Endothelial cell of umbilical vein (primary cell): ENCODE data around the gene FAM120A. TPM values are rescaled to one million over a fixed set of nuclear protein-coding genes. Genes with fewer than 3 reads are reported as not detected.

Experiments
- BruUV-seq: library from RNA; stranded (reverse); fragments of 400-500 nt; replicated peaks from 2 replicates; lab custom pipeline; 2021; lab: Mats Ljungman, UMichigan
- CTCF ChIA-PET: fragments of 300-600, 350-600 bp; sonication (Branson Sonifier 250); formaldehyde crosslinking; loops from one replicate; lab custom pipeline; 2021; ENCODE audit warnings: antibody characterized with exemption, inconsistent platforms; lab: Charles Lee
- POLR2A ChIA-PET: fragments of 300-600, 350-600 bp; sonication (Branson Sonifier 250); formaldehyde crosslinking; loops from one replicate; lab custom pipeline; 2021; ENCODE audit warnings: antibody characterized with exemption, inconsistent platforms; lab: Charles Lee
- DNase-seq: peaks from one replicate; pipeline ENCODE4 v3.0.0-alpha.2; 2011; ENCODE audit warnings: low read depth, low spot score
- FAIRE-seq: peaks from 2 replicates; lab custom pipeline; 2011; peaks lifted over from hg19 to GRCh38; lab: Jason Lieb, UNC
- H2AFZ ChIP-seq: 2 replicates; pipeline ENCODE4 v1.6.0; 2012; ENCODE audit warnings: low read depth, low read length, control low read depth, inconsistent platforms
- H3K27ac ChIP-seq: 2 replicates; pipeline ENCODE4 v1.5.1; 2011; ENCODE audit warnings: low read depth, mild to moderate bottlenecking, control low read depth, low read length, moderate library complexity; ENCODE audit not compliant: insufficient read depth
- H3K27me3 ChIP-seq, 2 experiments: 2 replicates each; pipeline versions ENCODE4 v1.6.0 to v1.6.1; 2011; ENCODE audit warnings: low read length in 2 of 2, mixed read lengths in 1 of 2; ENCODE audit not compliant: control insufficient read depth in 2 of 2, insufficient read depth in 2 of 2
- H3K36me3 ChIP-seq, 2 experiments: 2 replicates in 1 of 2; 3 replicates in 1 of 2; pipeline ENCODE4 v1.5.1; 2011; ENCODE audit warnings: low read length in 2 of 2, mild to moderate bottlenecking in 1 of 2, moderate library complexity in 1 of 2; ENCODE audit not compliant: control insufficient read depth in 2 of 2, insufficient read depth in 2 of 2; ENCODE audit errors: extremely low read depth in 1 of 2
- H3K4me1 ChIP-seq: 3 replicates; pipeline ENCODE4 v1.5.1; 2011; ENCODE audit warnings: mild to moderate bottlenecking, low read length; ENCODE audit not compliant: control insufficient read depth, insufficient read depth; ENCODE audit errors: extremely low read depth
- H3K4me2 ChIP-seq: 2 replicates; pipeline ENCODE4 v1.6.1; 2011; ENCODE audit warnings: low read length, control low read depth, mixed read lengths; ENCODE audit not compliant: insufficient read depth
- H3K4me3 ChIP-seq, 3 experiments: fragments of 200-600 bp in 1 of 3; sonication (generic), shearing (Covaris generic) in 1 of 3; replicated peaks in 1 of 3; 2 replicates each; pipeline ENCODE4 v1.5.1; 2011 to 2016; ENCODE audit warnings: control low read depth in 3 of 3, low read length in 3 of 3, mild to moderate bottlenecking in 2 of 3, inconsistent platforms in 1 of 3, low read depth in 1 of 3, moderate library complexity in 1 of 3; ENCODE audit not compliant: insufficient read depth in 1 of 3
- H3K79me2 ChIP-seq: 2 replicates; pipeline ENCODE4 v1.6.0; 2012; ENCODE audit warnings: low read length, inconsistent platforms; ENCODE audit not compliant: control insufficient read depth, insufficient read depth
- H3K9ac ChIP-seq: replicated peaks from 2 replicates; pipeline ENCODE3; 2011; ENCODE audit warnings: low read length, control low read depth; ENCODE audit not compliant: insufficient read depth; ENCODE audit errors: extremely low read depth
- H3K9me1 ChIP-seq: replicated peaks from 3 replicates; pipeline ENCODE4 v1.6.0; 2011; ENCODE audit warnings: mild to moderate bottlenecking, low read length; ENCODE audit not compliant: control insufficient read depth, insufficient read depth; ENCODE audit errors: extremely low read depth
- H3K9me3 ChIP-seq: replicated peaks from 2 replicates; pipeline ENCODE4 v1.5.1; 2012; ENCODE audit warnings: low read length, inconsistent platforms; ENCODE audit not compliant: control insufficient read depth, insufficient read depth
- H4K20me1 ChIP-seq: replicated peaks from 2 replicates; pipeline ENCODE3; 2011; ENCODE audit warnings: mild to moderate bottlenecking, low read length; ENCODE audit not compliant: control insufficient read depth, insufficient read depth; ENCODE audit errors: extremely low read depth
- CTCF ChIP-seq, 2 donors: IDR thresholded peaks; 1 replicate in 1 of 2; 2 replicates in 1 of 2; pipeline ENCODE4 v1.5.1; 2011; ENCODE audit warnings: low read length in 2 of 2, mild to moderate bottlenecking in 2 of 2, moderate library complexity in 2 of 2, control low read depth in 1 of 2, inconsistent platforms in 1 of 2, low read depth in 1 of 2; ENCODE audit not compliant: insufficient read depth in 1 of 2; ENCODE audit errors: extremely low read depth in 1 of 2
- EZH2 ChIP-seq: IDR thresholded peaks from 2 replicates; pipeline ENCODE4 v1.6.1; 2012; ENCODE audit warnings: borderline replicate concordance, low read depth, mild to moderate bottlenecking, moderate library complexity, low read length, inconsistent platforms; ENCODE audit not compliant: severe bottlenecking
- FOS ChIP-seq: IDR thresholded peaks from 2 replicates; pipeline ENCODE4 v1.6.1; 2011; ENCODE audit warnings: mild to moderate bottlenecking, low read length, moderate library complexity, borderline replicate concordance; ENCODE audit not compliant: insufficient read depth
- GATA2 ChIP-seq: IDR thresholded peaks from 2 replicates; pipeline ENCODE4 v1.7.0; 2011; ENCODE audit warnings: low read depth, mild to moderate bottlenecking, moderate library complexity, mixed read lengths, low read length; ENCODE audit not compliant: insufficient read length, insufficient read depth
- JUN ChIP-seq: IDR thresholded peaks from 2 replicates; pipeline ENCODE4 v1.6.1; 2011; ENCODE audit warnings: borderline replicate concordance, low read depth; ENCODE audit not compliant: insufficient read length, insufficient read depth
- MAX ChIP-seq: IDR thresholded peaks from 2 replicates; pipeline ENCODE4 v1.6.1; 2011; ENCODE audit not compliant: insufficient read depth, insufficient read length
- MYC ChIP-seq: IDR thresholded peaks from one replicate; pipeline ENCODE4 v1.6.1; 2011; ENCODE audit warnings: mild to moderate bottlenecking, low read depth, low read length
- POLR2A ChIP-seq: IDR thresholded peaks from 2 replicates; pipeline ENCODE4 v1.6.1; 2012; ENCODE audit warnings: low read depth, mild to moderate bottlenecking, control low read depth, low read length
- POLR2AphosphoS5 ChIP-seq: IDR thresholded peaks from 2 replicates; pipeline ENCODE4 v1.6.1; 2012; ENCODE audit warnings: low read depth, mild to moderate bottlenecking, control low read depth, low read length, moderate library complexity; ENCODE audit not compliant: insufficient read depth
- dilution Hi-C: fragments of 300-500 bp; cut with MboI; formaldehyde crosslinking; loops from one replicate; pipeline ENCODE4 v1.15.0; 2019; ENCODE audit warnings: low sequenced_read_pairs; ENCODE audit not compliant: extremely low pct_ligation_motif_present
- intact Hi-C: fragments of 100-400 bp; cut with micrococcal nuclease; formaldehyde crosslinking; loops from one replicate; pipeline ENCODE4 v1.10.0; 2022
- polyA plus RNA-seq, 4 experiments: library from polyadenylated mRNA; depleted of rRNA in 3 of 4; stranded (reverse) in 3 of 4; unstranded in 1 of 4; fragments of >200 nt; gene quantifications; 2 replicates each; pipeline versions ENCODE4 v1.2.1 to v1.2.3, GENCODE V29; 2011 to 2012; ENCODE audit warnings: missing spikeins in 1 of 4
- total RNA-seq: library from RNA; stranded (reverse); gene quantifications from 2 replicates; pipeline ENCODE4 v1.2.3, GENCODE V29; 2021

The FAM120A gene
- total and polyA plus RNA-seq, 2 donors (not counting 3 experiments of a cell fraction or from before 2014, with no cell fraction given): 66.8 to 126 TPM

- intact Hi-C loops: no loop called here
- no peak overlapping the region for H3K4me2 ChIP-seq
- BruUV-seq: no TSS peak
- H4K20me1 ChIP-seq: peaks cover 2% of the 10 kb centered on the region
- CTCF ChIA-PET: interaction anchor here (1.4 kb wide), 1 partner anchor 20 kb away, joined by 4 read pairs; no protein-coding TSS in a partner anchor
- no peak overlapping the region for H3K27ac ChIP-seq
- DNase-seq (no peak), FAIRE-seq (no peak)
- no peak overlapping the region for H3K4me3 ChIP-seq
- H3K27me3 ChIP-seq: no peaks in the 10 kb centered on the region
- H3K79me2 ChIP-seq: peaks cover 16% of the 10 kb centered on the region
- peaks cover 14 to 26% of the 10 kb centered on the region in 2 experiments for H3K36me3 ChIP-seq
- no peak overlapping the region for H3K9ac ChIP-seq
- H3K9me3 ChIP-seq: no peaks in the 10 kb centered on the region
- dilution Hi-C loops: no loop called here
- H3K9me1 ChIP-seq: no peaks in the 10 kb centered on the region
- no peak for TF ChIP-seq EZH2
- no peak for TF ChIP-seq POLR2AphosphoS5
- TF ChIP-seq GATA2: no peak
- TF ChIP-seq FOS: no peak
- no peak for TF ChIP-seq MYC
- TF ChIP-seq POLR2A: no peak
- no peak for TF ChIP-seq MAX
- TF ChIP-seq JUN: no peak
- no peaks in the 10 kb centered on the region for H3K4me1 ChIP-seq
- POLR2A ChIA-PET: no interaction called here
- no peak overlapping the region for H2AFZ ChIP-seq
Observed at GRCh38 chr9:93546356-93546755, 94.9 kb downstream of the FAM120A start.

GRCh38 chr9:93549611-93550010, 98.1 kb downstream of the FAM120A start:
- ChIA-PET POLR2A (no interaction called here), CTCF (interaction anchor here (1.8 kb wide), 1 partner anchor 17 kb away, joined by 14 read pairs; no protein-coding TSS in a partner anchor)
- no TSS peak for BruUV-seq
- Histone ChIP-seq H3K27me3 (no peaks in the 10 kb centered on the region), H3K9me1 (no peaks in the 10 kb centered on the region), H3K4me2 (no peak overlapping the region), H3K9ac (no peak overlapping the region), H3K27ac (no peak overlapping the region), H3K9me3 (no peaks in the 10 kb centered on the region), H4K20me1 (peaks cover 2% of the 10 kb centered on the region), H3K79me2 (peaks cover 15% of the 10 kb centered on the region), H2AFZ (no peak overlapping the region), H3K4me1 (no peaks in the 10 kb centered on the region), H3K4me3 (no peak overlapping the region), H3K36me3 (peaks cover 23 to 27% of the 10 kb centered on the region in 2 experiments)
- dilution Hi-C loops: no loop called here
- DNase-seq (no peak), FAIRE-seq (no peak)
- intact Hi-C loops: no loop called here
- no peak for TF ChIP-seq CTCF (IDR thresholded peaks at IDR 0.05; ENCODE audit: extremely low read depth in 1 of 2, insufficient read depth in 1 of 2, low read depth in 1 of 2, low read length in 2 of 2)
- TF ChIP-seq JUN: no peak
- no peak for TF ChIP-seq FOS
- TF ChIP-seq EZH2: no peak
- no peak for TF ChIP-seq GATA2
- TF ChIP-seq MAX: no peak
